HepG2 (cell line): Measurements from ENCODE around the gene TOP1. TPM values are rescaled to one million over a fixed set of nuclear protein-coding genes. Genes with fewer than 3 reads are reported as not detected.

ENCODE experiments used
- AHR ChIP-seq: IDR thresholded peaks from 2 replicates; pipeline ENCODE4 v1.6.1; 2018; ENCODE audit warnings: missing genetic modification reagents, missing compliant biosample characterization
- ARHGAP35 ChIP-seq: sonication (generic); formaldehyde crosslinking; IDR thresholded peaks from 2 replicates; pipeline ENCODE4 v1.9.0; 2022; ENCODE audit warnings: mild to moderate bottlenecking, inconsistent platforms, moderate library complexity, missing genetic modification reagents, borderline replicate concordance
- ARNT2 ChIP-seq: sonication (generic); formaldehyde crosslinking; IDR thresholded peaks from 2 replicates; pipeline ENCODE4 v1.8.0; 2022; ENCODE audit warnings: mild to moderate bottlenecking, low read depth, missing genetic modification reagents, moderate library complexity
- ATF7 ChIP-seq, 2 experiments: fragments of 450-650 bp in 1 of 2; sonication (generic) in 1 of 2; formaldehyde crosslinking in 1 of 2; IDR thresholded peaks; 2 replicates each; pipeline versions ENCODE4 v1.4.0 to v1.6.1; 2016 to 2020; ENCODE audit warnings: antibody characterized with exemption in 1 of 2, mild to moderate bottlenecking in 1 of 2, missing genetic modification reagents in 1 of 2
- BORCS8-MEF2B ChIP-seq: sonication (generic); formaldehyde crosslinking; IDR thresholded peaks from 2 replicates; pipeline ENCODE4 v1.8.0; 2022; ENCODE audit warnings: mild to moderate bottlenecking, missing genetic modification reagents
- CBX1 ChIP-seq: IDR thresholded peaks from one replicate; pipeline ENCODE4 v1.6.1; 2016; ENCODE audit warnings: antibody characterized with exemption, low read depth
- ELF4 ChIP-seq: sonication (generic); formaldehyde crosslinking; IDR thresholded peaks from 2 replicates; pipeline ENCODE4 v1.5.0; 2020; ENCODE audit warnings: missing genetic modification reagents, mild to moderate bottlenecking, moderate library complexity, borderline replicate concordance
- HIVEP1 ChIP-seq: sonication (generic); formaldehyde crosslinking; IDR thresholded peaks from 2 replicates; pipeline ENCODE4 v1.4.0; 2020; ENCODE audit warnings: mild to moderate bottlenecking, missing genetic modification reagents
- KMT2B ChIP-seq: IDR thresholded peaks from 2 replicates; pipeline ENCODE4 v1.6.1; 2016; ENCODE audit warnings: missing genetic modification reagents, missing compliant biosample characterization
- MLLT10 ChIP-seq: sonication (generic); formaldehyde crosslinking; IDR thresholded peaks from 2 replicates; pipeline ENCODE4 v1.4.0; 2020; ENCODE audit warnings: missing genetic modification reagents
- NCOA5 ChIP-seq: sonication (generic); formaldehyde crosslinking; IDR thresholded peaks from 2 replicates; pipeline ENCODE4 v1.4.0; 2020; ENCODE audit warnings: missing genetic modification reagents
- SMAD3 ChIP-seq: sonication (generic); formaldehyde crosslinking; IDR thresholded peaks from 2 replicates; pipeline ENCODE4 v1.4.0; 2020; ENCODE audit warnings: missing genetic modification reagents
- SMC3 ChIP-seq: IDR thresholded peaks from 2 replicates; pipeline ENCODE4 v1.6.1; 2011; ENCODE audit warnings: low read length, improper control_type of control experiment
- SP2 ChIP-seq: sonication (generic); formaldehyde crosslinking; IDR thresholded peaks from 2 replicates; pipeline ENCODE4 v1.5.1; 2020; ENCODE audit warnings: mild to moderate bottlenecking, missing genetic modification reagents
- ZBTB20 ChIP-seq: sonication (generic); formaldehyde crosslinking; IDR thresholded peaks from 2 replicates; pipeline ENCODE4 v1.8.1; 2023; ENCODE audit warnings: missing genetic modification reagents, low read depth, mild to moderate bottlenecking, borderline replicate concordance
- ZEB1 ChIP-seq: IDR thresholded peaks from 2 replicates; pipeline ENCODE4 v1.6.1; 2012; ENCODE audit warnings: mild to moderate bottlenecking, low read depth, inconsistent platforms; ENCODE audit not compliant: insufficient replicate concordance
- ZIK1 ChIP-seq: sonication (generic); formaldehyde crosslinking; IDR thresholded peaks from 2 replicates; pipeline ENCODE4 v1.5.0; 2020; ENCODE audit warnings: mild to moderate bottlenecking, low read depth, missing genetic modification reagents, borderline replicate concordance
- ZNF101 ChIP-seq: sonication (generic); formaldehyde crosslinking; IDR thresholded peaks from 2 replicates; pipeline ENCODE4 v1.4.0; 2020; ENCODE audit warnings: mild to moderate bottlenecking, low read depth, missing genetic modification reagents, borderline replicate concordance
- ZNF124 ChIP-seq: sonication (generic); formaldehyde crosslinking; IDR thresholded peaks from 2 replicates; pipeline ENCODE4 v1.4.0; 2020; ENCODE audit warnings: missing genetic modification reagents
- ZNF431 ChIP-seq: sonication (generic); formaldehyde crosslinking; IDR thresholded peaks from 2 replicates; pipeline ENCODE4 v1.9.0; 2022; ENCODE audit warnings: missing genetic modification reagents, low read depth, mild to moderate bottlenecking, borderline replicate concordance
- ZNF674 ChIP-seq: sonication (generic); formaldehyde crosslinking; IDR thresholded peaks from 2 replicates; pipeline ENCODE4 v1.5.0; 2020; ENCODE audit warnings: low read depth, mild to moderate bottlenecking, missing genetic modification reagents
- ZNF788 ChIP-seq: sonication (generic); formaldehyde crosslinking; IDR thresholded peaks from 2 replicates; pipeline ENCODE4 v1.5.0; 2020; ENCODE audit warnings: mild to moderate bottlenecking, missing genetic modification reagents, borderline replicate concordance
- ZNF883 ChIP-seq: sonication (generic); formaldehyde crosslinking; IDR thresholded peaks from 2 replicates; pipeline ENCODE4 v1.5.1; 2020; ENCODE audit warnings: mild to moderate bottlenecking, missing genetic modification reagents; ENCODE audit errors: not compliant biosample characterization
- polyA plus RNA-seq, 8 experiments: library from polyadenylated mRNA; depleted of rRNA in 3 of 8; stranded (reverse) in 7 of 8; unstranded in 1 of 8; fragments of >200 nt; fragmentation: Illumina TruSeq in 4 of 8; extraction: Trizol in 4 of 8; gene quantifications; 2 replicates each; pipeline versions ENCODE4 v1.2.1 to v1.2.3, GENCODE V29; 2011 to 2016; ENCODE audit warnings: low read depth in 4 of 8, missing spikeins in 1 of 8, mixed read lengths in 1 of 8; ENCODE audit not compliant: insufficient read depth in 1 of 8
- total RNA-seq, 5 experiments: library from RNA; depleted of rRNA; stranded (reverse); fragments of >200 nt; fragmentation: Illumina TruSeq; extraction: Trizol; gene quantifications; 2 replicates each; pipeline ENCODE4 v1.2.3, GENCODE V29; 2016; ENCODE audit warnings: low read depth in 1 of 5
- TF ChIP-seq, protein P1 (sequence below): IDR thresholded peaks from 2 replicates; pipeline ENCODE4 v1.6.1; 2016
- TF ChIP-seq, protein P2 (sequence below): sonication (generic); formaldehyde crosslinking; IDR thresholded peaks from 2 replicates; pipeline ENCODE4 v1.4.0; 2020; ENCODE audit warnings: missing genetic modification reagents, borderline replicate concordance

TOP1 gene
- total and polyA plus RNA-seq, 2 of the 13 experiments (the other 11 are each of a cell fraction or from before 2014, with no cell fraction given): 10.2 to 19.4 TPM

DNA sequence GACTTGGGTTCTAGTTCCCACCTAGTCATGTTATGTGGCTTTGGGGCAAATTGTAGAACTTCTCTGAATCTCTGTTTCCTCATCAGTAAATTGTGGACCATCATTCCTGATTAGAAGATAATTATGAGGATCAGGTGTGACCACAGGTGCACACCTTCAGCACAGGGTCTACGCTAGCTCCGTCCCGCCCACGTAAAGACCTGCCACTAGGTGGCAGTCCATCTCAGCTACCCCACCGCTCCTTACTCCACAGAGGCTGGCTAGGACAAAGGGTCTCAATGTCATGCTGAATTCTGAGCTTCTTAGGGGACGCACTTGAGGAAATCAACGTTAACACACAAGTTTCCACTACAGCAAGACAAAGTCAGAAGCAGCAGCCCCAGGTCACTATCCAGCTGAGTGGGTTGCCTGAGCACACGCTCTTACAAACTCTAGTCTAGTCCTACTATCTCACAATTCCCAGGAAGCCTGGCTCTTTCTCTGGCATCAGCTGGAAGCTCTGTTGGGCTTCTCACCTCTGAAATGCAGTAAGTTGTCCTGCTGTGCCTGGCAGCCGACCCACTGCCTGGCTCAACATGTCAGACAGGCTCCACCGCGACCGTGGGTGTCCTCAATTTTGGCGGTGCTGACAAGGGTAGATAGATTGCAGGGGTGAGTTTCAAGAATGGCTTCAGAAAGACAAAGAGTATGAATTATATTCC is 106.7 kb downstream of the TOP1 start (continued):
- TF ChIP-seq ARHGAP35 (no peak), ZIK1 (CRISPR knock-in tag) (peak; percentile 24; the same call in 1 of the 2 replicates), ZEB1 (peak; percentile 92), KMT2B (CRISPR knock-in tag) (peak; percentile 56; the same call in 1 of the 2 replicates), ARNT2 (CRISPR knock-in tag) (peak; percentile 69; the same call in 1 of the 2 replicates), ZBTB20 (CRISPR knock-in tag) (0 out of 2 replicates have a peak, but pooled peaks have one; percentile 42), NCOA5 (CRISPR knock-in tag) (no peak), SMAD3 (0 out of 2 replicates have a peak, but pooled peaks have one; percentile 51), ZNF674 (CRISPR knock-in tag) (no peak), BORCS8-MEF2B (CRISPR knock-in tag) (peak; percentile 59; the same call in 1 of the 2 replicates), ZNF124 (CRISPR knock-in tag) (peak; percentile 83), HIVEP1 (CRISPR knock-in tag) (peak; percentile 43; the same call in 1 of the 2 replicates), ZNF788 (CRISPR knock-in tag) (peak; percentile 92; the same call in 1 of the 2 replicates), MLLT10 (CRISPR knock-in tag) (no peak), SMC3 (peak; percentile 71), ATF7 (IDR thresholded peaks at IDR 0.05) (no peak), ATF7 (CRISPR knock-in tag; IDR thresholded peaks at IDR 0.05) (peak; percentile 42; the same call in 1 of the 2 replicates), ZNF431 (0 out of 2 replicates have a peak, but pooled peaks have one; percentile 45), SP2 (CRISPR knock-in tag) (0 out of 2 replicates have a peak, but pooled peaks have one; percentile 45), ELF4 (CRISPR knock-in tag) (no peak), ZNF883 (peak; percentile 86), AHR (CRISPR knock-in tag) (0 out of 2 replicates have a peak, but pooled peaks have one; percentile 59), ZNF101 (CRISPR knock-in tag) (0 out of 2 replicates have a peak, but pooled peaks have one; percentile 39), CBX1 (peak; percentile 47)
- TF ChIP-seq, protein P1, sequence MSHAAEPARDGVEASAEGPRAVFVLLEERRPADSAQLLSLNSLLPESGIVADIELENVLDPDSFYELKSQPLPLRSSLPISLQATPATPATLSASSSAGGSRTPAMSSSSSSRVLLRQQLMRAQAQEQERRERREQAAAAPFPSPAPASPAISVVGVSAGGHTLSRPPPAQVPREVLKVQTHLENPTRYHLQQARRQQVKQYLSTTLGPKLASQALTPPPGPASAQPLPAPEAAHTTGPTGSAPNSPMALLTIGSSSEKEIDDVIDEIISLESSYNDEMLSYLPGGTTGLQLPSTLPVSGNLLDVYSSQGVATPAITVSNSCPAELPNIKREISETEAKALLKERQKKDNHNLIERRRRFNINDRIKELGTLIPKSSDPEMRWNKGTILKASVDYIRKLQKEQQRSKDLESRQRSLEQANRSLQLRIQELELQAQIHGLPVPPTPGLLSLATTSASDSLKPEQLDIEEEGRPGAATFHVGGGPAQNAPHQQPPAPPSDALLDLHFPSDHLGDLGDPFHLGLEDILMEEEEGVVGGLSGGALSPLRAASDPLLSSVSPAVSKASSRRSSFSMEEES (CRISPR knock-in tag): peak; percentile 41; the same call in 1 of the 2 replicates
- TF ChIP-seq, protein P2, sequence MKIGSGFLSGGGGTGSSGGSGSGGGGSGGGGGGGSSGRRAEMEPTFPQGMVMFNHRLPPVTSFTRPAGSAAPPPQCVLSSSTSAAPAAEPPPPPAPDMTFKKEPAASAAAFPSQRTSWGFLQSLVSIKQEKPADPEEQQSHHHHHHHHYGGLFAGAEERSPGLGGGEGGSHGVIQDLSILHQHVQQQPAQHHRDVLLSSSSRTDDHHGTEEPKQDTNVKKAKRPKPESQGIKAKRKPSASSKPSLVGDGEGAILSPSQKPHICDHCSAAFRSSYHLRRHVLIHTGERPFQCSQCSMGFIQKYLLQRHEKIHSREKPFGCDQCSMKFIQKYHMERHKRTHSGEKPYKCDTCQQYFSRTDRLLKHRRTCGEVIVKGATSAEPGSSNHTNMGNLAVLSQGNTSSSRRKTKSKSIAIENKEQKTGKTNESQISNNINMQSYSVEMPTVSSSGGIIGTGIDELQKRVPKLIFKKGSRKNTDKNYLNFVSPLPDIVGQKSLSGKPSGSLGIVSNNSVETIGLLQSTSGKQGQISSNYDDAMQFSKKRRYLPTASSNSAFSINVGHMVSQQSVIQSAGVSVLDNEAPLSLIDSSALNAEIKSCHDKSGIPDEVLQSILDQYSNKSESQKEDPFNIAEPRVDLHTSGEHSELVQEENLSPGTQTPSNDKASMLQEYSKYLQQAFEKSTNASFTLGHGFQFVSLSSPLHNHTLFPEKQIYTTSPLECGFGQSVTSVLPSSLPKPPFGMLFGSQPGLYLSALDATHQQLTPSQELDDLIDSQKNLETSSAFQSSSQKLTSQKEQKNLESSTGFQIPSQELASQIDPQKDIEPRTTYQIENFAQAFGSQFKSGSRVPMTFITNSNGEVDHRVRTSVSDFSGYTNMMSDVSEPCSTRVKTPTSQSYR (CRISPR knock-in tag): 0 out of 2 replicates have a peak, but pooled peaks have one; percentile 16
